ENCODE data around the gene PEX26.
A peak's percentile ranks its signal among the peaks of the same experiment; 100 is the strongest.
"Not testable (repeated sequence)": the region's sequence is repeated elsewhere in the genome, so short reads cannot be mapped to it uniquely, and the experiment has no call there.

The PEX26 gene

GRCh38 chr22:18103527-18104269 is 25.9 kb downstream of the PEX26 start:
- DNase-seq, result no peak

- peak; percentile 24 for DNase-seq
Measured at GRCh38 chr22:18104566-18104965, 26.8 kb downstream of the PEX26 start.

- DNase-seq, result not testable (repeated sequence)
Measured at GRCh38 chr22:18105981-18106380, 28.2 kb downstream of the PEX26 start.

GRCh38 chr22:18106550-18107341 is 29.0 kb downstream of the PEX26 start:
- not testable (repeated sequence) for DNase-seq

- no peak for DNase-seq
Measured at GRCh38 chr22:18108187-18108586, 30.4 kb downstream of the PEX26 start.

GRCh38 chr22:18109410-18110193 is 31.8 kb downstream of the PEX26 start:
- peak; percentile 36 for DNase-seq

GRCh38 chr22:18110194-18110953 is 32.6 kb downstream of the PEX26 start, which contains the start of gene TUBA8:
TUBA8 (plus strand) TSS chr22:18110809; CDS start chr22:18110866, 57 bp downstream.
- peak; percentile 92 for DNase-seq

GRCh38 chr22:18110954-18111758 is 33.4 kb downstream of the PEX26 start:
- peak; percentile 31 for DNase-seq

GRCh38 chr22:18111759-18112330 is 34.1 kb downstream of the PEX26 start:
- DNase-seq, result peak; percentile 22

GRCh38 chr22:18112440-18112839 is 34.6 kb downstream of the PEX26 start:
- DNase-seq, result peak; percentile 14

- DNase-seq, result peak; percentile 59
Measured at GRCh38 chr22:18113680-18114394, 36.0 kb downstream of the PEX26 start.

GRCh38 chr22:18114495-18114894 is 36.7 kb downstream of the PEX26 start:
- DNase-seq, result peak; percentile 72

GRCh38 chr22:18114976-18115652 is 37.3 kb downstream of the PEX26 start:
- DNase-seq, result no peak

- DNase-seq, result no peak
Measured at GRCh38 chr22:18115906-18116371, 38.1 kb downstream of the PEX26 start.

- no peak for DNase-seq
Measured at GRCh38 chr22:18116634-18117033, 38.8 kb downstream of the PEX26 start.

- DNase-seq, result no peak
Measured at GRCh38 chr22:18118345-18118915, 40.6 kb downstream of the PEX26 start.

GRCh38 chr22:18119409-18120110 is 41.8 kb downstream of the PEX26 start:
- no peak for DNase-seq

GRCh38 chr22:18120857-18121256 is 43.1 kb downstream of the PEX26 start:
- DNase-seq, result no peak

- no peak for DNase-seq
Measured at GRCh38 chr22:18121506-18121905, 43.7 kb downstream of the PEX26 start.
